ENCODE results near the gene HPS1. TPM values are rescaled to one million over a fixed set of nuclear protein-coding genes. Genes with fewer than 3 reads are reported as not detected.

Gene HPS1
- total RNA-seq, 1 experiment from 2014 or later: 47.4 TPM

- Mint-ChIP-seq H3K4me1 (0 out of 4 replicates have a peak, but pooled peaks cover 0 to 3% of the 10 kb centered on the region in 2 experiments), H3K27ac (no peak overlapping the region; a peak in 1 of 7 replicates), H3K27me3 (ENCODE audit: low read depth) (peaks cover 7% of the 10 kb centered on the region), H3K4me3 (no peak overlapping the region), H3K9me3 (peaks cover 9 to 11% of the 10 kb centered on the region in 2 experiments; a peak in 4 of 5 replicates), H3K36me3 (ENCODE audit: insufficient read depth in 1 of 3, low read depth in 3 of 3) (peaks cover 0 to 9% (median 0%) of the 10 kb centered on the region in 3 experiments; a peak in 3 of 7 replicates)
- no peak overlapping the region for H3K4me2 ChIP-seq (ENCODE audit: insufficient read depth, insufficient read length, low read length)
- H2BK12ac ChIP-seq (ENCODE audit: insufficient read length, low read depth, low read length): no peak overlapping the region
- no peak for DNase-seq
- H2BK120ac ChIP-seq (ENCODE audit: low read depth, low read length, poor library complexity, severe bottlenecking): no peak overlapping the region
- H3K14ac ChIP-seq (ENCODE audit: insufficient read depth, low read length): no peak overlapping the region
- H3K4ac ChIP-seq (ENCODE audit: low read depth, low read length): no peak overlapping the region
- H4K5ac ChIP-seq (ENCODE audit: insufficient read length, low read depth, low read length): no peak overlapping the region
- no peak overlapping the region for H4K8ac ChIP-seq (replicated peaks; ENCODE audit: insufficient read length, low read depth, low read length)
- no peak overlapping the region for H2BK5ac ChIP-seq (ENCODE audit: insufficient read length, low read length)
- H3K23ac ChIP-seq (ENCODE audit: insufficient read length, low read depth, low read length): no peak overlapping the region
- H3K18ac ChIP-seq (ENCODE audit: insufficient read length, low read depth, low read length): no peak overlapping the region
- H3K56ac ChIP-seq (ENCODE audit: insufficient read length, low read depth, low read length): no peak overlapping the region
- no peak overlapping the region for H2AFZ ChIP-seq (ENCODE audit: low read length)
- H4K20me1 ChIP-seq (ENCODE audit: control insufficient read depth, insufficient read depth, insufficient read length): no peaks in the 10 kb centered on the region
- no peaks in the 10 kb centered on the region for H3K79me1 ChIP-seq (ENCODE audit: insufficient read depth, low read depth, low read length, poor library complexity, severe bottlenecking)
- H3K27me3 ChIP-seq (ENCODE audit: insufficient read depth, low read length): no peaks in the 10 kb centered on the region
- no CpG with 5 or more reads among the region's 5 CpGs for WGBS (ENCODE audit: extremely low coverage, insufficient read length, low lambda C conversion rate)
- no peak overlapping the region for H4K91ac ChIP-seq (ENCODE audit: insufficient read length, low read depth, low read length)
- no peak overlapping the region for H3K27ac ChIP-seq (ENCODE audit: insufficient read length, low read depth, low read length)
- H3K9ac ChIP-seq (ENCODE audit: extremely low read depth, insufficient read length, low read length): no peak overlapping the region
- H3K23me2 ChIP-seq (ENCODE audit: insufficient read length, low read depth, low read length, poor library complexity, severe bottlenecking): no peaks in the 10 kb centered on the region
- no peaks in the 10 kb centered on the region for H3K4me1 ChIP-seq (ENCODE audit: insufficient read depth, low read length)
- no peak overlapping the region for H2BK20ac ChIP-seq (ENCODE audit: low read depth, low read length, poor library complexity, severe bottlenecking)
- H3K9me3 ChIP-seq (ENCODE audit: control insufficient read depth, low read depth, low read length): no peaks in the 10 kb centered on the region
- no peak overlapping the region for H2BK15ac ChIP-seq (ENCODE audit: low read depth, low read length)
- H2AK5ac ChIP-seq (ENCODE audit: insufficient read length, low read length): no peak overlapping the region
- H3K79me2 ChIP-seq (ENCODE audit: insufficient read depth, low read length): no peaks in the 10 kb centered on the region
- TF ChIP-seq CTCF (conservative IDR thresholded peaks at IDR 0.05): no peak
- no peak overlapping the region for H3T11ph ChIP-seq (ENCODE audit: low read length)
Observed at GRCh38 chr10:98481404-98481945, 34.7 kb upstream of the HPS1 start.
